Thyroid gland (tissue), 4 donors: Measurements from ENCODE around the gene FBXO9.

Experiments
- POLR2A ChIP-seq, 2 donors: fragments of 450-650 bp; IDR thresholded peaks; one replicate each; pipeline ENCODE4 v1.6.1; 2017; ENCODE audit warnings: antibody characterized with exemption in 2 of 2, mild to moderate bottlenecking in 2 of 2, moderate library complexity in 1 of 2
- TF ChIP-seq, protein P1 (sequence below), 6 experiments: fragments of 200-600 bp in 3 of 6; fragments of 450-650 bp in 3 of 6; sonication (generic) in 3 of 6; IDR thresholded peaks; one replicate each; pipeline ENCODE4 v1.5.1; 2016 to 2019; ENCODE audit warnings: antibody characterized with exemption in 6 of 6, mild to moderate bottlenecking in 2 of 6, inconsistent platforms in 1 of 6, moderate library complexity in 1 of 6

DNA sequence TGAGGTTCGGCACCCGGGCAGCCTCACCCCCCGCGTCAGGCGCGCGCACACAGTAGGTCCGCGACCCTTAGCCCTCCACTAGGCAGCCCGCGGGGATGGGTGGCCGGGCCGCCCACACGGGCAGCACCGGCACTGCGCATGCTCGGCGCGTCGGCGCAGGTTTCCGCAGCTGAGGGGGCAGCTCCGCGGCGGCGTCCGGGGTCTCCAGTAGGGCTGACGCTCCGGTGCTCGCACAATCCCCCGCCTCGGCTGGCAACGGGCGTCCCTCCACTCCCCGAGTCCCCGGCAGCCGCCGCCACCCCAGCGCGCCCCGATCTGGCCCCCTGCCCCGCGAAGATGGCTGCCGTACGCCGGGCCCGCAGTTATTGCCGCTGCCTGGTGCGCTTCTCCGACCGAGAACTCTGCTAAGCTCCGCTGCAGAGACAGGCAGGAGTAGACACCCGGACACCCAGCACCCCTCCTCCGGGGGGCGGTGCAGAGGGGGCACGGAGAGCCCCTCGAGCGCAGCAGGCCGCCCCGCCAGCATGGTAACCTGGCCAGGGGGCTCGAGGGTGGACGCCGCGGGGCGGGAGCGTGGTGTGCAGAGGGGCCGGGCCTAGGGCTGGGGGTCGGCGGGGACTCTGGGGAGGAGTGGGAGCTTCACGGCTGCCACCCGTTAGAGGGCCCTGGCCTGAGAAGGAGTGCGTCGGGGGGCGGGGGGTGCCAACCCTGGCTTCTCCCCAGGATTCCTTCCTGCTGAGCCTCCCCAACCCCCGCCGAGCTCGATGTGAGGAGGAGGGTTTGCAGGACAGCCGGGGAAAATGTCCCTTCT is at the start of gene FBXO9:
- TF ChIP-seq, protein P1, sequence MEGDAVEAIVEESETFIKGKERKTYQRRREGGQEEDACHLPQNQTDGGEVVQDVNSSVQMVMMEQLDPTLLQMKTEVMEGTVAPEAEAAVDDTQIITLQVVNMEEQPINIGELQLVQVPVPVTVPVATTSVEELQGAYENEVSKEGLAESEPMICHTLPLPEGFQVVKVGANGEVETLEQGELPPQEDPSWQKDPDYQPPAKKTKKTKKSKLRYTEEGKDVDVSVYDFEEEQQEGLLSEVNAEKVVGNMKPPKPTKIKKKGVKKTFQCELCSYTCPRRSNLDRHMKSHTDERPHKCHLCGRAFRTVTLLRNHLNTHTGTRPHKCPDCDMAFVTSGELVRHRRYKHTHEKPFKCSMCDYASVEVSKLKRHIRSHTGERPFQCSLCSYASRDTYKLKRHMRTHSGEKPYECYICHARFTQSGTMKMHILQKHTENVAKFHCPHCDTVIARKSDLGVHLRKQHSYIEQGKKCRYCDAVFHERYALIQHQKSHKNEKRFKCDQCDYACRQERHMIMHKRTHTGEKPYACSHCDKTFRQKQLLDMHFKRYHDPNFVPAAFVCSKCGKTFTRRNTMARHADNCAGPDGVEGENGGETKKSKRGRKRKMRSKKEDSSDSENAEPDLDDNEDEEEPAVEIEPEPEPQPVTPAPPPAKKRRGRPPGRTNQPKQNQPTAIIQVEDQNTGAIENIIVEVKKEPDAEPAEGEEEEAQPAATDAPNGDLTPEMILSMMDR (IDR thresholded peaks at IDR 0.05) = peak in 1 of 6 experiments; percentile 5
- peak in 1 of 2 donors; percentile 62 for TF ChIP-seq POLR2A (IDR thresholded peaks at IDR 0.05)
